Parathyroid adenoma (tissue), 2 donors: ENCODE measurements around the gene HIF1A.

Experiments used
- H2AFZ ChIP-seq: fragments of 300-600 bp; sonication (generic); one replicate; pipeline ENCODE4 v1.7.0; 2017; ENCODE audit warnings: antibody characterized with exemption, mild to moderate bottlenecking
- H3K27ac ChIP-seq: fragments of 300-600 bp; sonication (generic); one replicate; pipeline ENCODE4 v1.7.0; 2017
- H3K27me3 ChIP-seq: fragments of 300-600 bp; sonication (generic); one replicate; pipeline ENCODE4 v1.7.0; 2017; ENCODE audit warnings: low read length; ENCODE audit not compliant: control insufficient read depth, insufficient read depth
- H3K36me3 ChIP-seq: fragments of 300-600 bp; sonication (generic); one replicate; pipeline ENCODE4 v1.7.0; 2017; ENCODE audit warnings: low read length; ENCODE audit not compliant: control insufficient read depth, insufficient read depth
- H3K4me1 ChIP-seq: fragments of 300-600 bp; sonication (generic); one replicate; pipeline ENCODE4 v1.7.0; 2017; ENCODE audit warnings: control low read depth
- H3K4me2 ChIP-seq: fragments of 300-600 bp; sonication (generic); one replicate; pipeline ENCODE4 v1.7.0; 2017; ENCODE audit warnings: low read length
- H3K4me3 ChIP-seq: fragments of 300-600 bp; sonication (generic); one replicate; pipeline ENCODE4 v1.7.0; 2017; ENCODE audit warnings: low read depth, low read length
- H3K79me2 ChIP-seq: fragments of 300-600 bp; sonication (generic); one replicate; pipeline ENCODE4 v1.7.0; 2017; ENCODE audit warnings: control low read depth
- H3K9ac ChIP-seq: fragments of 300-600 bp; sonication (generic); one replicate; pipeline ENCODE4 v1.7.0; 2017; ENCODE audit warnings: mild to moderate bottlenecking
- H3K9me3 ChIP-seq: fragments of 300-600 bp; sonication (generic); one replicate; pipeline ENCODE4 v1.7.0; 2017; ENCODE audit warnings: low read length; ENCODE audit not compliant: control insufficient read depth
- CTCF ChIP-seq: fragments of 300-600 bp; sonication (generic); IDR thresholded peaks from one replicate; pipeline ENCODE4 v1.7.0; 2017; ENCODE audit warnings: antibody characterized with exemption, mild to moderate bottlenecking
- donor health status: primary hyperparathyroidism.

The HIF1A gene

GRCh38 chr14:61756135-61756534 lies 60.8 kb downstream of the HIF1A start:
- Histone ChIP-seq H3K9me3 (no peaks in the 10 kb centered on the region), H3K27me3 (no peaks in the 10 kb centered on the region), H2AFZ (no peak overlapping the region), H3K79me2 (no peaks in the 10 kb centered on the region), H3K36me3 (no peaks in the 10 kb centered on the region), H3K4me1 (no peaks in the 10 kb centered on the region), H3K4me3 (no peak overlapping the region), H3K27ac (no peak overlapping the region), H3K4me2 (no peak overlapping the region), H3K9ac (no peak overlapping the region)
- no peak for TF ChIP-seq CTCF

GRCh38 chr14:61759878-61760277 lies 64.6 kb downstream of the HIF1A start:
- Histone ChIP-seq H3K4me1 (peaks cover 6% of the 10 kb centered on the region), H3K9me3 (no peaks in the 10 kb centered on the region), H3K79me2 (no peaks in the 10 kb centered on the region), H3K27me3 (no peaks in the 10 kb centered on the region), H3K9ac (no peak overlapping the region), H3K27ac (no peak overlapping the region), H3K4me3 (no peak overlapping the region), H3K36me3 (no peaks in the 10 kb centered on the region), H2AFZ (no peak overlapping the region), H3K4me2 (no peak overlapping the region)
- no peak for TF ChIP-seq CTCF

- Histone ChIP-seq H3K36me3 (no peaks in the 10 kb centered on the region), H3K4me3 (peak overlapping the region; percentile 99), H3K9ac (no peak overlapping the region), H3K79me2 (no peaks in the 10 kb centered on the region), H3K27ac (peak overlapping the region; percentile 79), H3K27me3 (no peaks in the 10 kb centered on the region), H3K4me1 (peaks cover 16% of the 10 kb centered on the region), H2AFZ (peak overlapping the region; percentile 93), H3K4me2 (peak overlapping the region; percentile 96), H3K9me3 (no peaks in the 10 kb centered on the region)
- no peak for TF ChIP-seq CTCF
Measured at GRCh38 chr14:61761557-61761956, 66.2 kb downstream of the HIF1A start.

GRCh38 chr14:61761959-61762786 lies 66.9 kb downstream of the HIF1A start, which contains the start of gene SNAPC1:
Gene SNAPC1, plus strand, starts transcription at chr14:61762420. Its CDS starts 41 bp downstream, at chr14:61762461.
- H3K79me2 ChIP-seq = no peaks in the 10 kb centered on the region
- H2AFZ ChIP-seq = peak within 1 kb of the TSS; percentile 93
- peak within 1 kb of the TSS; percentile 79 for H3K27ac ChIP-seq
- no peak for TF ChIP-seq CTCF
- H3K4me3 ChIP-seq = peak within 1 kb of the TSS; percentile 99
- peaks cover 16% of the 10 kb centered on the region for H3K4me1 ChIP-seq
- H3K36me3 ChIP-seq = no peaks in the 10 kb centered on the region
- H3K27me3 ChIP-seq = no peaks in the 10 kb centered on the region
- H3K9me3 ChIP-seq = no peaks in the 10 kb centered on the region
- H3K4me2 ChIP-seq = peak within 1 kb of the TSS; percentile 96
- no peak within 1 kb of the TSS for H3K9ac ChIP-seq
